K562 (cell line): ENCODE data around the gene HSD17B13. TPM values are rescaled to one million over a fixed set of nuclear protein-coding genes. Genes with fewer than 3 reads are reported as not detected.

ENCODE experiments used
- ATAC-seq: fragments of 200-7000 bp; cut with Tn5 transposase; 3 replicates; pipeline ENCODE4 v1.9.1; 2020; ENCODE audit warnings: moderate library complexity
- BruUV-seq: library from RNA; stranded (reverse); fragments of 400-500 nt; replicated peaks from 2 replicates; lab custom pipeline; 2021; lab: Mats Ljungman, UMichigan
- CTCF ChIA-PET: fragments of 300-600 bp; formaldehyde crosslinking; extraction: SDS; loops from one replicate; lab custom pipeline; 2021; ENCODE audit warnings: low intra/inter-chr PET ratio; lab: Yijun Ruan, JAX
- POLR2A ChIA-PET: fragments of 300-600, 350-650 bp; sonication (Branson Sonifier 250); formaldehyde crosslinking; extraction: SDS; loops from one replicate; lab custom pipeline; 2021; ENCODE audit warnings: antibody characterized with exemption, inconsistent platforms; lab: Yijun Ruan, JAX
- DNase-seq, 4 experiments: peaks; one replicate each; pipeline versions ENCODE4 v3.0.0 to v3.0.0-alpha.2; 2011 to 2018; ENCODE audit warnings: low spot score in 3 of 4, mixed read lengths in 3 of 4; ENCODE audit errors: extremely low read depth in 1 of 4
- FAIRE-seq: peaks from 2 replicates; lab custom pipeline; 2011; peaks lifted over from hg19 to GRCh38; lab: Jason Lieb, UNC
- H2AFZ ChIP-seq: 2 replicates; pipeline ENCODE4 v1.6.0; 2011; ENCODE audit warnings: low read depth, low read length, control low read depth, inconsistent platforms
- H3K27ac ChIP-seq: fragments of 200-600 bp; 3 replicates; pipeline ENCODE4 v1.8.0; 2011; ENCODE audit warnings: low read depth, mild to moderate bottlenecking, control low read depth, inconsistent platforms, low read length, moderate library complexity, mixed read lengths; ENCODE audit errors: extremely low read depth
- H3K27me3 ChIP-seq, 2 experiments: fragments of 300-600 bp in 1 of 2; 2 replicates in 1 of 2; 3 replicates in 1 of 2; pipeline versions ENCODE4 v1.6.0 to v1.8.0; 2011; ENCODE audit warnings: inconsistent platforms in 2 of 2, low read length in 2 of 2, mild to moderate bottlenecking in 1 of 2, mixed read lengths in 1 of 2, moderate library complexity in 1 of 2; ENCODE audit not compliant: control insufficient read depth in 2 of 2, insufficient read depth in 2 of 2
- H3K36me3 ChIP-seq: fragments of 300-600 bp; 3 replicates; pipeline ENCODE4 v1.8.0; 2011; ENCODE audit warnings: mild to moderate bottlenecking, low read length, inconsistent platforms; ENCODE audit not compliant: control insufficient read depth, insufficient read depth
- H3K4me1 ChIP-seq, 2 experiments: fragments of 200-600 bp in 1 of 2; replicated peaks in 1 of 2; 2 replicates in 1 of 2; 3 replicates in 1 of 2; pipeline versions ENCODE4 v1.5.1 to v1.8.0; 2011; ENCODE audit warnings: inconsistent platforms in 2 of 2, low read length in 2 of 2, mild to moderate bottlenecking in 1 of 2, mixed read lengths in 1 of 2, moderate library complexity in 1 of 2; ENCODE audit not compliant: control insufficient read depth in 2 of 2, insufficient read depth in 2 of 2
- H3K4me2 ChIP-seq: 2 replicates; pipeline ENCODE4 v1.6.1; 2011; ENCODE audit warnings: low read length, control low read depth, inconsistent platforms, mixed read lengths; ENCODE audit not compliant: insufficient read depth
- H3K4me3 ChIP-seq: fragments of 200-600 bp; sonication (generic), shearing (Covaris generic); 2 replicates; pipeline ENCODE4 v1.5.1; 2016; ENCODE audit warnings: control low read depth, inconsistent platforms
- H3K79me2 ChIP-seq: fragments of 200-600 bp; 3 replicates; pipeline ENCODE4 v1.8.0; 2011; ENCODE audit warnings: low read length, inconsistent platforms; ENCODE audit not compliant: control insufficient read depth, insufficient read depth
- H3K9ac ChIP-seq, 2 experiments: 2 replicates each; pipeline versions ENCODE4 v1.6.0 to v1.6.1; 2011; ENCODE audit warnings: low read depth in 2 of 2, low read length in 2 of 2, control low read depth in 1 of 2, inconsistent platforms in 1 of 2, mild to moderate bottlenecking in 1 of 2, mixed read lengths in 1 of 2; ENCODE audit not compliant: insufficient read depth in 1 of 2
- H3K9me1 ChIP-seq: one replicate; pipeline ENCODE4 v1.6.0; 2011; ENCODE audit warnings: inconsistent platforms, mild to moderate bottlenecking, low read length, moderate library complexity; ENCODE audit not compliant: control insufficient read depth, insufficient read depth
- H3K9me3 ChIP-seq: replicated peaks from 2 replicates; pipeline ENCODE4 v1.5.1; 2011; ENCODE audit warnings: low read depth, low read length, inconsistent platforms; ENCODE audit not compliant: control insufficient read depth, insufficient read depth
- H4K20me1 ChIP-seq: replicated peaks from 2 replicates; pipeline ENCODE4 v1.6.1; 2011; ENCODE audit warnings: low read length, inconsistent platforms, mixed read lengths; ENCODE audit not compliant: control insufficient read depth, insufficient read depth
- C11orf30 ChIP-seq: fragments of 450-650 bp; IDR thresholded peaks from 2 replicates; pipeline ENCODE4 v1.6.1; 2016; ENCODE audit warnings: low read depth, mild to moderate bottlenecking
- CBX8 ChIP-seq: fragments of 200-600 bp; sonication (generic); IDR thresholded peaks from 2 replicates; pipeline ENCODE4 v1.6.1; 2012; ENCODE audit warnings: borderline replicate concordance, mixed run types, low read depth, mild to moderate bottlenecking, moderate library complexity, mixed read lengths, low read length, control low read depth, inconsistent platforms; ENCODE audit not compliant: poor library complexity, severe bottlenecking; ENCODE audit errors: extremely low read depth
- DACH1 ChIP-seq: fragments of 450-650 bp; IDR thresholded peaks from 2 replicates; pipeline ENCODE4 v1.6.1; 2018; ENCODE audit not compliant: partially characterized antibody
- JUN ChIP-seq, 2 experiments: sonication (generic) in 1 of 2; formaldehyde crosslinking in 1 of 2; IDR thresholded peaks; 2 replicates each; pipeline versions ENCODE4 v1.6.1 to v1.8.0; 2012 to 2022; ENCODE audit warnings: borderline replicate concordance in 2 of 2, mild to moderate bottlenecking in 2 of 2, improper control_type of control experiment in 1 of 2, low read depth in 1 of 2, low read length in 1 of 2, missing genetic modification reagents in 1 of 2
- MAFG ChIP-seq: fragments of 450-650 bp; conservative IDR thresholded peaks from 2 replicates; pipeline ENCODE4 v1.6.1; 2016; ENCODE audit warnings: missing genetic modification characterization, missing compliant biosample characterization
- MBD2 ChIP-seq: sonication (generic); IDR thresholded peaks from 2 replicates; pipeline ENCODE4 v1.6.1; 2016; ENCODE audit warnings: low read depth, borderline replicate concordance
- NCOA4 ChIP-seq: fragments of 450-650 bp; IDR thresholded peaks from 2 replicates; pipeline ENCODE4 v1.6.1; 2018; ENCODE audit warnings: mild to moderate bottlenecking; ENCODE audit not compliant: partially characterized antibody
- POLR2AphosphoS2 ChIP-seq: IDR thresholded peaks from 2 replicates; pipeline ENCODE4 v1.6.1; 2012; ENCODE audit warnings: low read length, improper control_type of control experiment
- TSC22D4 ChIP-seq: fragments of 450-650 bp; IDR thresholded peaks from 2 replicates; pipeline ENCODE4 v1.6.1; 2016; ENCODE audit warnings: missing genetic modification characterization, missing biosample characterization, control low read depth
- ZNF316 ChIP-seq: fragments of 450-650 bp; IDR thresholded peaks from 2 replicates; pipeline ENCODE4 v1.6.1; 2016
- ZNF384 ChIP-seq: IDR thresholded peaks from 2 replicates; pipeline ENCODE4 v1.6.1; 2012; ENCODE audit warnings: low read depth, low read length, improper control_type of control experiment
- WGBS: fragments of 100-300 bp; shearing (Covaris generic); methylation state at CpG from one replicate; pipeline ENCODE4 v1.1.6; 2016; ENCODE audit warnings: low coverage, mixed read lengths; ENCODE audit not compliant: insufficient coverage; ENCODE audit errors: missing lambda C conversion rate; 5-methylcytosine and 5-hydroxymethylcytosine counted together
- in situ Hi-C: fragments of 300-500 bp; cut with MboI; formaldehyde crosslinking; loops from 4 replicates; pipeline ENCODE4 v1.15.0; 2018; ENCODE audit warnings: inconsistent platforms, mixed read lengths
- intact Hi-C: fragments of 100-400 bp; cut with micrococcal nuclease; formaldehyde crosslinking; loops from 2 replicates; pipeline ENCODE4 v1.14.2; 2022
- polyA plus RNA-seq, 8 experiments: library from polyadenylated mRNA; depleted of rRNA in 4 of 8; stranded (reverse) in 5 of 8; unstranded in 3 of 8; fragments of >200 nt; fragmentation: Nextera tagmentation in 2 of 8; fragmentation: Illumina TruSeq in 1 of 8; extraction: Ambion mirVana in 2 of 8; extraction: Trizol in 1 of 8; gene quantifications; 2 replicates each; pipeline versions ENCODE4 v1.2.1 to v1.2.3, GENCODE V29; 2011 to 2014; ENCODE audit warnings: inconsistent platforms in 1 of 8, missing spikeins in 1 of 8
- total RNA-seq, 7 experiments: library from RNA; depleted of rRNA in 6 of 7; stranded (reverse); fragments of >200 nt in 6 of 7; fragmentation: Illumina TruSeq in 2 of 7; extraction: Trizol in 2 of 7; gene quantifications; 2 replicates each; pipeline versions ENCODE4 v1.2.1 to v1.2.3, GENCODE V29; 2011 to 2021; ENCODE audit warnings: low replicate concordance in 1 of 7

Gene HSD17B13
- total and polyA plus RNA-seq, 9 of the 15 experiments (the other 6 are each of a cell fraction or from before 2014, with no cell fraction given) = 0.05 to 0.36 (median 0.29) TPM

- TF ChIP-seq NCOA4 (no peak), MBD2 (no peak), POLR2AphosphoS2 (no peak), TSC22D4 (tag) (no peak), JUN (IDR thresholded peaks at IDR 0.05; ENCODE audit: borderline replicate concordance, low read depth, low read length) (no peak), JUN (CRISPR knock-in tag; IDR thresholded peaks at IDR 0.05; ENCODE audit: borderline replicate concordance) (no peak), CBX8 (no peak), ZNF384 (no peak)
Measured at GRCh38 chr4:87370068-87370467, 47.4 kb upstream of the HSD17B13 start (continued).

- ATAC-seq (no peak), DNase-seq (no peak), FAIRE-seq (no peak)
- H3K4me3 ChIP-seq = no peak overlapping the region
- no peak overlapping the region for H3K4me2 ChIP-seq
- 0 out of 3 replicates have a peak, but pooled peaks cover 2% of the 10 kb centered on the region for H3K79me2 ChIP-seq
- no peak overlapping the region for H3K27ac ChIP-seq
- H3K4me1 ChIP-seq = no peaks in the 10 kb centered on the region
- H3K27me3 ChIP-seq = no peaks in the 10 kb centered on the region
- peak; percentile 87 for TF ChIP-seq ZNF316
- peak; percentile 25; the same call in 1 of the 2 replicates for TF ChIP-seq MAFG
- peak; percentile 77 for TF ChIP-seq C11orf30
- no peak for TF ChIP-seq DACH1
- no peaks in the 10 kb centered on the region for H4K20me1 ChIP-seq
- in situ Hi-C loops = no loop called here
- no TSS peak for BruUV-seq
- ChIA-PET POLR2A (interaction anchor here (1.1 kb wide), 1 partner anchor 10 kb away, joined by 3 read pairs; no protein-coding TSS in a partner anchor), CTCF (no interaction called here)
- 73% methylated on average over 2 of the region's 2 CpGs for WGBS
- H3K9me1 ChIP-seq = no peaks in the 10 kb centered on the region
- no peaks in the 10 kb centered on the region for H3K9me3 ChIP-seq
- H2AFZ ChIP-seq = no peak overlapping the region
- peaks cover 76% of the 10 kb centered on the region for H3K36me3 ChIP-seq
- intact Hi-C loops = loop anchor here (5.0 kb wide), 1 partner anchor 94 kb away; no protein-coding TSS in a partner anchor
- no peak overlapping the region for H3K9ac ChIP-seq
Measured at GRCh38 chr4:87366521-87367162, 44.0 kb upstream of the HSD17B13 start.
